MM.1S (cell line): ENCODE data around the gene IFIT5.

ENCODE experiments used
- CTCF ChIP-seq: fragments of 300-600 bp; sonication (generic); IDR thresholded peaks from 2 replicates; pipeline ENCODE4 v1.5.1; 2016; ENCODE audit warnings: antibody characterized with exemption, low read length, mixed read lengths
- EZH2 ChIP-seq: fragments of 300-600 bp; sonication (generic); optimal IDR thresholded peaks from 2 replicates; pipeline ENCODE3; 2017; ENCODE audit warnings: low read depth, mild to moderate bottlenecking, antibody characterized with exemption, low read length, mixed read lengths

- TF ChIP-seq CTCF = no peak
- TF ChIP-seq EZH2 = no peak
Observed at GRCh38 chr10:89452193-89452592, 37.8 kb downstream of the IFIT5 start.
